Measurements from ENCODE around the gene PGGHG. TPM values are rescaled to one million over a fixed set of nuclear protein-coding genes. Genes with fewer than 3 reads are reported as not detected.

The PGGHG gene
- total and polyA plus RNA-seq, 4 donors: 3.9 to 15.9 (median 6.2) TPM

GRCh38 chr11:279040-279965, 9.6 kb upstream of the PGGHG start:
- WGBS (ENCODE audit: insufficient coverage): 14% methylated on average over 97 of the region's 97 CpGs
- H3K4me1 ChIP-seq (ENCODE audit: control insufficient read depth, insufficient read depth, low read length): peaks cover 15% of the 10 kb centered on the region
- no peak overlapping the region for H3K4me3 ChIP-seq (ENCODE audit: low read depth, low read length)
- peaks cover 64% of the 10 kb centered on the region for H3K27me3 ChIP-seq (ENCODE audit: control insufficient read depth, insufficient read depth, low read length)
- no peaks in the 10 kb centered on the region for H3K36me3 ChIP-seq (ENCODE audit: control insufficient read depth, insufficient read depth, low read length)
- no peak for DNase-seq (ENCODE audit: low read depth in 4 of 6, low spot score in 6 of 6)
- H3K27ac ChIP-seq (ENCODE audit: low read depth, low read length): no peak overlapping the region
- H3K9me3 ChIP-seq (ENCODE audit: control insufficient read depth, insufficient read depth, low read length): no peaks in the 10 kb centered on the region

- H3K4me3 ChIP-seq (ENCODE audit: low read depth, low read length): no peak overlapping the region
- no peak for DNase-seq (ENCODE audit: low read depth in 4 of 6, low spot score in 6 of 6)
- peaks cover 65% of the 10 kb centered on the region for H3K27me3 ChIP-seq (ENCODE audit: control insufficient read depth, insufficient read depth, low read length)
Measured at GRCh38 chr11:279966-280705, 8.8 kb upstream of the PGGHG start.

GRCh38 chr11:280706-281485, 8.0 kb upstream of the PGGHG start:
- Histone ChIP-seq H3K27me3 (ENCODE audit: control insufficient read depth, insufficient read depth, low read length) (peaks cover 67% of the 10 kb centered on the region), H3K36me3 (ENCODE audit: control insufficient read depth, insufficient read depth, low read length) (no peaks in the 10 kb centered on the region), H3K4me1 (ENCODE audit: control insufficient read depth, insufficient read depth, low read length) (peaks cover 15% of the 10 kb centered on the region), H3K4me3 (ENCODE audit: low read depth, low read length) (no peak overlapping the region), H3K27ac (ENCODE audit: low read depth, low read length) (no peak overlapping the region), H3K9me3 (ENCODE audit: control insufficient read depth, insufficient read depth, low read length) (no peaks in the 10 kb centered on the region)
- DNase-seq (ENCODE audit: low read depth in 4 of 6, low spot score in 6 of 6): no peak
- WGBS (ENCODE audit: insufficient coverage): 9% methylated on average over 79 of the region's 79 CpGs

More at GRCh38 chr11:279966-280705, 8.8 kb upstream of the PGGHG start:
- Histone ChIP-seq H3K36me3 (ENCODE audit: control insufficient read depth, insufficient read depth, low read length) (no peaks in the 10 kb centered on the region), H3K9me3 (ENCODE audit: control insufficient read depth, insufficient read depth, low read length) (no peaks in the 10 kb centered on the region), H3K27ac (ENCODE audit: low read depth, low read length) (no peak overlapping the region), H3K4me1 (ENCODE audit: control insufficient read depth, insufficient read depth, low read length) (peaks cover 15% of the 10 kb centered on the region)
- 3% methylated on average over 85 of the region's 85 CpGs for WGBS (ENCODE audit: insufficient coverage)

- no peaks in the 10 kb centered on the region for H3K36me3 ChIP-seq (ENCODE audit: control insufficient read depth, insufficient read depth, low read length)
- DNase-seq (ENCODE audit: low read depth in 4 of 6, low spot score in 6 of 6): no peak
- no peak overlapping the region for H3K27ac ChIP-seq (ENCODE audit: low read depth, low read length)
- H3K4me1 ChIP-seq (ENCODE audit: control insufficient read depth, insufficient read depth, low read length): peaks cover 15% of the 10 kb centered on the region
- peaks cover 74% of the 10 kb centered on the region for H3K27me3 ChIP-seq (ENCODE audit: control insufficient read depth, insufficient read depth, low read length)
- no peaks in the 10 kb centered on the region for H3K9me3 ChIP-seq (ENCODE audit: control insufficient read depth, insufficient read depth, low read length)
- H3K4me3 ChIP-seq (ENCODE audit: low read depth, low read length): no peak overlapping the region
- WGBS (ENCODE audit: insufficient coverage): 37% methylated on average over 26 of the region's 26 CpGs
Measured at GRCh38 chr11:281486-282161, 7.3 kb upstream of the PGGHG start.

- Histone ChIP-seq H3K4me1 (ENCODE audit: control insufficient read depth, insufficient read depth, low read length) (peaks cover 15% of the 10 kb centered on the region), H3K9me3 (ENCODE audit: control insufficient read depth, insufficient read depth, low read length) (no peaks in the 10 kb centered on the region), H3K27ac (ENCODE audit: low read depth, low read length) (no peak overlapping the region), H3K27me3 (ENCODE audit: control insufficient read depth, insufficient read depth, low read length) (peaks cover 78% of the 10 kb centered on the region), H3K36me3 (ENCODE audit: control insufficient read depth, insufficient read depth, low read length) (no peaks in the 10 kb centered on the region), H3K4me3 (ENCODE audit: low read depth, low read length) (no peak overlapping the region)
- DNase-seq (ENCODE audit: low read depth in 4 of 6, low spot score in 6 of 6): no peak
- 65% methylated on average over 4 of the region's 4 CpGs for WGBS (ENCODE audit: insufficient coverage)
Measured at GRCh38 chr11:282171-282570, 6.8 kb upstream of the PGGHG start.

- WGBS (ENCODE audit: insufficient coverage): 71% methylated on average over 10 of the region's 13 CpGs
- Histone ChIP-seq H3K27me3 (ENCODE audit: control insufficient read depth, insufficient read depth, low read length) (peaks cover 80% of the 10 kb centered on the region), H3K27ac (ENCODE audit: low read depth, low read length) (no peak overlapping the region), H3K4me3 (ENCODE audit: low read depth, low read length) (no peak overlapping the region), H3K36me3 (ENCODE audit: control insufficient read depth, insufficient read depth, low read length) (no peaks in the 10 kb centered on the region), H3K9me3 (ENCODE audit: control insufficient read depth, insufficient read depth, low read length) (no peaks in the 10 kb centered on the region), H3K4me1 (ENCODE audit: control insufficient read depth, insufficient read depth, low read length) (peaks cover 16% of the 10 kb centered on the region)
- DNase-seq (ENCODE audit: low read depth in 4 of 6, low spot score in 6 of 6): no peak
Measured at GRCh38 chr11:282630-283360, 6.1 kb upstream of the PGGHG start.

GRCh38 chr11:283405-284104, 5.4 kb upstream of the PGGHG start:
- Histone ChIP-seq H3K9me3 (ENCODE audit: control insufficient read depth, insufficient read depth, low read length) (no peaks in the 10 kb centered on the region), H3K4me1 (ENCODE audit: control insufficient read depth, insufficient read depth, low read length) (peaks cover 23% of the 10 kb centered on the region), H3K36me3 (ENCODE audit: control insufficient read depth, insufficient read depth, low read length) (no peaks in the 10 kb centered on the region), H3K4me3 (ENCODE audit: low read depth, low read length) (no peak overlapping the region), H3K27ac (ENCODE audit: low read depth, low read length) (no peak overlapping the region), H3K27me3 (ENCODE audit: control insufficient read depth, insufficient read depth, low read length) (peaks cover 80% of the 10 kb centered on the region)
- 85% methylated on average over 15 of the region's 23 CpGs for WGBS (ENCODE audit: insufficient coverage)
- DNase-seq (ENCODE audit: low read depth in 4 of 6, low spot score in 6 of 6): no peak

All from spinal cord (tissue), 10 donors.